HepG2 (cell line): ENCODE data around the gene DUSP5. TPM values are rescaled to one million over a fixed set of nuclear protein-coding genes. Genes with fewer than 3 reads are reported as not detected.

Experiments used
- ATAC-seq: fragments of 200-7000 bp; cut with Tn5 transposase; 3 replicates; pipeline ENCODE4 v1.9.1; 2020; ENCODE audit warnings: mild to moderate bottlenecking, moderate library complexity
- BruUV-seq: library from RNA; stranded (reverse); fragments of 400-500 nt; replicated peaks from 2 replicates; lab custom pipeline; 2021; lab: Mats Ljungman, UMichigan
- CTCF ChIA-PET: fragments of 300-600 bp; formaldehyde crosslinking; extraction: SDS; loops from one replicate; lab custom pipeline; 2021; ENCODE audit warnings: low total read pairs, inconsistent platforms, low intra/inter-chr PET ratio; lab: Yijun Ruan, JAX
- POLR2A ChIA-PET: fragments of 350-600 bp; sonication (Branson Sonifier 250); formaldehyde crosslinking; loops from one replicate; lab custom pipeline; 2020; ENCODE audit warnings: antibody characterized with exemption, inconsistent platforms; lab: Yijun Ruan, JAX
- DNase-seq: peaks from one replicate; pipeline ENCODE4 v3.0.0-alpha.2; 2015; ENCODE audit warnings: low spot score
- FAIRE-seq: peaks from 3 replicates; lab custom pipeline; 2011; peaks lifted over from hg19 to GRCh38; lab: Jason Lieb, UNC
- H2AFZ ChIP-seq: one replicate; pipeline ENCODE4 v1.6.1; 2011; ENCODE audit warnings: low read length, inconsistent platforms
- H3K27ac ChIP-seq: fragments of 300-600 bp; 3 replicates; pipeline ENCODE4 v1.8.0; 2011; ENCODE audit warnings: mixed run types, mild to moderate bottlenecking, mixed read lengths, low read length, inconsistent platforms; ENCODE audit not compliant: insufficient read depth; ENCODE audit errors: extremely low read length
- H3K27me3 ChIP-seq, 2 experiments: fragments of 200-600 bp in 1 of 2; 2 replicates in 1 of 2; 3 replicates in 1 of 2; pipeline versions ENCODE4 v1.6.0 to v1.8.0; 2011; ENCODE audit warnings: low read length in 2 of 2, mild to moderate bottlenecking in 2 of 2, moderate library complexity in 2 of 2, inconsistent platforms in 1 of 2; ENCODE audit not compliant: insufficient read depth in 2 of 2, control insufficient read depth in 1 of 2
- H3K36me3 ChIP-seq, 2 experiments: fragments of 200-600 bp in 1 of 2; replicated peaks in 1 of 2; 2 replicates in 1 of 2; 3 replicates in 1 of 2; pipeline versions ENCODE4 v1.5.1 to v1.8.0; 2011; ENCODE audit warnings: low read length in 2 of 2, inconsistent platforms in 1 of 2; ENCODE audit not compliant: insufficient read depth in 2 of 2, control insufficient read depth in 1 of 2
- H3K4me1 ChIP-seq: 2 replicates; pipeline ENCODE4 v1.5.1; 2012; ENCODE audit warnings: low read length, inconsistent platforms; ENCODE audit not compliant: insufficient read depth
- H3K4me2 ChIP-seq: 2 replicates; pipeline ENCODE4 v1.6.0; 2011; ENCODE audit warnings: low read depth, low read length, inconsistent platforms
- H3K4me3 ChIP-seq, 3 experiments: fragments of 200-600 bp in 1 of 3; sonication (generic), shearing (Covaris generic) in 1 of 3; replicated peaks in 1 of 3; 2 replicates each; pipeline ENCODE4 v1.5.1; 2011 to 2016; ENCODE audit warnings: low read length in 3 of 3, inconsistent platforms in 2 of 3, low read depth in 2 of 3, mild to moderate bottlenecking in 2 of 3, control low read depth in 1 of 3, mixed read lengths in 1 of 3; ENCODE audit not compliant: insufficient read depth in 1 of 3
- H3K79me2 ChIP-seq: one replicate; pipeline ENCODE4 v1.6.1; 2011; ENCODE audit warnings: low read length, inconsistent platforms; ENCODE audit not compliant: insufficient read depth
- H3K9ac ChIP-seq: 2 replicates; pipeline ENCODE4 v1.6.0; 2011; ENCODE audit warnings: mild to moderate bottlenecking, low read depth, low read length, inconsistent platforms; ENCODE audit not compliant: insufficient read depth
- H3K9me3 ChIP-seq: 2 replicates; pipeline ENCODE4 v1.5.1; 2012; ENCODE audit warnings: mild to moderate bottlenecking, low read length
- H4K20me1 ChIP-seq: 2 replicates; pipeline ENCODE4 v1.6.0; 2011; ENCODE audit warnings: inconsistent platforms, mild to moderate bottlenecking, low read length, moderate library complexity; ENCODE audit not compliant: insufficient read depth
- CHD2 ChIP-seq: IDR thresholded peaks from 2 replicates; pipeline ENCODE4 v1.6.1; 2011; ENCODE audit warnings: low read depth, low read length, improper control_type of control experiment
- FOXA1 ChIP-seq, 2 experiments: fragments of 450-650 bp in 1 of 2; sonication (generic) in 1 of 2; formaldehyde crosslinking in 1 of 2; IDR thresholded peaks; 2 replicates each; pipeline versions ENCODE4 v1.4.0 to v1.6.1; 2016 to 2020; ENCODE audit warnings: missing genetic modification reagents in 1 of 2
- FOXK1 ChIP-seq: sonication (generic); formaldehyde crosslinking; IDR thresholded peaks from 2 replicates; pipeline ENCODE4 v1.4.0; 2020; ENCODE audit warnings: low read depth, missing genetic modification reagents, borderline replicate concordance
- GATAD2A ChIP-seq: IDR thresholded peaks from 2 replicates; pipeline ENCODE4 v1.6.1; 2016
- ISX ChIP-seq: sonication (generic); formaldehyde crosslinking; conservative IDR thresholded peaks from 2 replicates; pipeline ENCODE4 v1.5.0; 2020; ENCODE audit warnings: missing genetic modification reagents
- MEIS2 ChIP-seq: sonication (generic); formaldehyde crosslinking; IDR thresholded peaks from 2 replicates; pipeline ENCODE4 v1.9.0; 2021; ENCODE audit warnings: mild to moderate bottlenecking, missing genetic modification reagents
- SAFB2 ChIP-seq: sonication (generic); formaldehyde crosslinking; IDR thresholded peaks from 2 replicates; pipeline ENCODE4 v1.5.1; 2020; ENCODE audit warnings: missing genetic modification reagents, low read depth, mild to moderate bottlenecking, borderline replicate concordance
- SNAPC2 ChIP-seq: sonication (generic); formaldehyde crosslinking; IDR thresholded peaks from 2 replicates; pipeline ENCODE4 v1.8.1; 2022; ENCODE audit warnings: mild to moderate bottlenecking, missing genetic modification reagents
- ZFX ChIP-seq: sonication (generic); formaldehyde crosslinking; IDR thresholded peaks from 2 replicates; pipeline ENCODE4 v1.4.0; 2020; ENCODE audit warnings: mild to moderate bottlenecking, low read depth, missing genetic modification reagents, moderate library complexity
- ZNF501 ChIP-seq: sonication (generic); formaldehyde crosslinking; IDR thresholded peaks from 2 replicates; pipeline ENCODE4 v1.5.1; 2020; ENCODE audit warnings: mild to moderate bottlenecking, moderate library complexity, missing genetic modification reagents
- ZNF782 ChIP-seq: sonication (generic); formaldehyde crosslinking; IDR thresholded peaks from 2 replicates; pipeline ENCODE4 v1.4.0; 2020; ENCODE audit warnings: missing genetic modification reagents, mild to moderate bottlenecking, borderline replicate concordance
- WGBS: methylation state at CpG from one replicate; pipeline ENCODE4 v1.1.6; 2017; ENCODE audit warnings: low lambda C conversion rate; 5-methylcytosine and 5-hydroxymethylcytosine counted together
- in situ Hi-C: cut with HindIII; loops from 2 replicates; pipeline ENCODE4 v1.10.0; 2017; ENCODE audit warnings: low pct_unique_long_range_greater_than_20kb; ENCODE audit not compliant: extremely low pct_ligation_motif_present
- intact Hi-C: fragments of 100-400 bp; cut with micrococcal nuclease; formaldehyde crosslinking; loops from one replicate; pipeline ENCODE4 v1.10.0; 2022; ENCODE audit not compliant: unreplicated experiment
- polyA plus RNA-seq, 8 experiments: library from polyadenylated mRNA; depleted of rRNA in 3 of 8; stranded (reverse) in 7 of 8; unstranded in 1 of 8; fragments of >200 nt; fragmentation: Illumina TruSeq in 4 of 8; extraction: Trizol in 4 of 8; gene quantifications; 2 replicates each; pipeline versions ENCODE4 v1.2.1 to v1.2.3, GENCODE V29; 2011 to 2016; ENCODE audit warnings: low read depth in 4 of 8, missing spikeins in 1 of 8, mixed read lengths in 1 of 8; ENCODE audit not compliant: insufficient read depth in 1 of 8
- total RNA-seq, 5 experiments: library from RNA; depleted of rRNA; stranded (reverse); fragments of >200 nt; fragmentation: Illumina TruSeq; extraction: Trizol; gene quantifications; 2 replicates each; pipeline ENCODE4 v1.2.3, GENCODE V29; 2016; ENCODE audit warnings: low read depth in 1 of 5
- TF ChIP-seq, protein P1 (sequence below): sonication (generic); formaldehyde crosslinking; IDR thresholded peaks from 2 replicates; pipeline ENCODE4 v1.9.0; 2022; ENCODE audit warnings: missing genetic modification reagents, mild to moderate bottlenecking, borderline replicate concordance

DUSP5 gene
- total and polyA plus RNA-seq, 2 of the 13 experiments (the other 11 are each of a cell fraction or from before 2014, with no cell fraction given), result 1.4 to 3.7 TPM

DNA sequence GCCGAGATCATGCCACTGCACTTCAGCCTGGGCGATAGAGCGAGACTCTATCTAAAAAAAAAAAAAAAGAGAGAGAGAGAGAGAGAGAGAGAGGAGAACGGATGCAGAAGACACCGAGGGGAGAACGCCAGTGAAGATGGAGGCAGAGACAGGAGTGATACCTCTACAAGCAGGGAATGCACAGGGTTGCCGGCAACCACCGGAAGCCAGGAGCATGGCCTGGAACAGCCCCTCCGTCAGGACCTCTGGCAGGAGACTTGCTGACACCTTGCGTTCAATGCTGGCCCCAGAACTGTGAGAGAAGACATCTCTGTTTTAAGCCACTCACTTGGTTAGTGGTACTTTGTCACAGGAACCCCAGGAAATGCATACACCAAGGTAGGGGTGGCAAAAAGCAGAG, 38.1 kb upstream of the DUSP5 start:
- Histone ChIP-seq H3K9ac (no peak overlapping the region), H3K27ac (no peak overlapping the region), H3K4me1 (peaks cover 35% of the 10 kb centered on the region), H3K79me2 (no peaks in the 10 kb centered on the region), H3K27me3 (peaks cover 2 to 16% of the 10 kb centered on the region in 2 experiments; a peak in 3 of 5 replicates), H4K20me1 (no peaks in the 10 kb centered on the region), H3K36me3 (no peaks in the 10 kb centered on the region), H3K4me2 (peak overlapping the region; percentile 58), H3K4me3 (no peak overlapping the region), H3K9me3 (no peaks in the 10 kb centered on the region), H2AFZ (no peak overlapping the region)
- FAIRE-seq, result no peak
- intact Hi-C loops, result no loop called here
- 78% methylated on average over 10 of the region's 10 CpGs for WGBS
- BruUV-seq, result no TSS peak
- no peak for ATAC-seq
- no peak for DNase-seq
- in situ Hi-C loops, result no loop called here
- TF ChIP-seq SAFB2 (CRISPR knock-in tag) (no peak), ISX (CRISPR knock-in tag) (no peak), SNAPC2 (no peak)
- CTCF ChIA-PET, result no interaction called here
- POLR2A ChIA-PET, result no interaction called here

DNA sequence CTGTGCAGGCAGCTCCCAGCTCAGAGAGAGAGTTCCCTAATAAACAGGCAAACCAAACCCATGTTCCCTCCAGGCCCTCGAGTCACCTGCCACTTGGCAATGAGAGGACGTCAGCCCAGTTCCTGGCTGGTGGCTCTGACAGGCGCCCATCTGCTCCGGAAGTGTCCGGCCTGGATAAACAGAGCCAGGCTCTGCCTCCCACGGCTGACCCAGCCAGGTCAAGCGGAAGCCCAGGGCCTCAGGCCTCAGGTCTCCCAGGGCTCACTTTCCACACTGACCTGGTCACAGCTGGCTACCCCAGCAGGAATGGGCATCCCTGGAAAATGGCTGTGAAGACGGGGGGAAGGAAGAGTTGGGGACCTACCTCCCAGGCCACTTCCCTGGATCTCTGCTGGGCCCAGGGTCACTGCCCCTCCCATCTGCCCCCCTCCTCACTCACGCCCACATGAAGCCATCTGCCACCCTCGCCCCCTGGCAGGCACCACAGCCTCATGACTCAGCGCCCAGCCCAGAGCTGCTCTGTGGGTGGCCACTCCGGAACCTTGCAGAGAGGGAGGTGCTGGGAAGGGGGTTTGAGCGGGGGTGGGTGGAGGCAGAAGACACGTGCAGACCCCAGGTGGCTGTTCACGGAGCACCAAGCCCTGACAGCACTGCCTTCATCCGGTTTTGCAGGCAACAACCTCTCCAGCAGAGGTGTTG, 37.4 kb upstream of the DUSP5 start:
- ChIA-PET CTCF (no interaction called here), POLR2A (no interaction called here)
- ATAC-seq, result peak; percentile 84
- in situ Hi-C loops, result no loop called here
- no TSS peak for BruUV-seq
- H3K79me2 ChIP-seq, result no peaks in the 10 kb centered on the region
- H3K36me3 ChIP-seq, result no peaks in the 10 kb centered on the region
- no peak overlapping the region for H3K27ac ChIP-seq
- intact Hi-C loops, result no loop called here
- peak; percentile 32 for DNase-seq
- H3K4me1 ChIP-seq, result peaks cover 35% of the 10 kb centered on the region
- H3K4me3 ChIP-seq, result peak overlapping the region in 1 of 3 experiments; percentile 43; a peak in 1 of 6 replicates
- no peak overlapping the region for H2AFZ ChIP-seq
- no peak for FAIRE-seq
- H3K27me3 ChIP-seq, result peaks cover 2 to 18% of the 10 kb centered on the region in 2 experiments; a peak in 3 of 5 replicates
- H3K9ac ChIP-seq, result no peak overlapping the region
- peak overlapping the region; percentile 58 for H3K4me2 ChIP-seq
- WGBS, result 20% methylated on average over 6 of the region's 16 CpGs
- no peaks in the 10 kb centered on the region for H3K9me3 ChIP-seq
- H4K20me1 ChIP-seq, result no peaks in the 10 kb centered on the region
- TF ChIP-seq ZNF782 (no peak), MEIS2 (CRISPR knock-in tag) (0 out of 2 replicates have a peak, but pooled peaks have one; percentile 42), FOXA1 (IDR thresholded peaks at IDR 0.05) (no peak), FOXA1 (CRISPR knock-in tag; IDR thresholded peaks at IDR 0.05) (peak; percentile 56; the same call in 1 of the 2 replicates), GATAD2A (CRISPR knock-in tag) (peak; percentile 30; the same call in 1 of the 2 replicates), ZNF501 (CRISPR knock-in tag) (0 out of 2 replicates have a peak, but pooled peaks have one; percentile 30), ZFX (CRISPR knock-in tag) (peak; percentile 53), FOXK1 (CRISPR knock-in tag) (0 out of 2 replicates have a peak, but pooled peaks have one; percentile 30), CHD2 (no peak)
- TF ChIP-seq, protein P1, sequence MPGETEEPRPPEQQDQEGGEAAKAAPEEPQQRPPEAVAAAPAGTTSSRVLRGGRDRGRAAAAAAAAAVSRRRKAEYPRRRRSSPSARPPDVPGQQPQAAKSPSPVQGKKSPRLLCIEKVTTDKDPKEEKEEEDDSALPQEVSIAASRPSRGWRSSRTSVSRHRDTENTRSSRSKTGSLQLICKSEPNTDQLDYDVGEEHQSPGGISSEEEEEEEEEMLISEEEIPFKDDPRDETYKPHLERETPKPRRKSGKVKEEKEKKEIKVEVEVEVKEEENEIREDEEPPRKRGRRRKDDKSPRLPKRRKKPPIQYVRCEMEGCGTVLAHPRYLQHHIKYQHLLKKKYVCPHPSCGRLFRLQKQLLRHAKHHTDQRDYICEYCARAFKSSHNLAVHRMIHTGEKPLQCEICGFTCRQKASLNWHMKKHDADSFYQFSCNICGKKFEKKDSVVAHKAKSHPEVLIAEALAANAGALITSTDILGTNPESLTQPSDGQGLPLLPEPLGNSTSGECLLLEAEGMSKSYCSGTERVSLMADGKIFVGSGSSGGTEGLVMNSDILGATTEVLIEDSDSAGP (CRISPR knock-in tag), result 0 out of 2 replicates have a peak, but pooled peaks have one; percentile 34
